GM19372 (cell line): ENCODE data around the gene ARRDC2.
"Not testable (repeated sequence)": the region's sequence is repeated elsewhere in the genome, so short reads cannot be mapped to it uniquely, and the experiment has no call there.

Experiments
- ATAC-seq: cut with Tn5 transposase; IDR thresholded peaks from one replicate; pipeline ENCODE4 v1.9.1; 2021; ENCODE audit warnings: mild to moderate bottlenecking, low read depth, moderate library complexity; ENCODE audit not compliant: unreplicated experiment

The ARRDC2 gene

DNA sequence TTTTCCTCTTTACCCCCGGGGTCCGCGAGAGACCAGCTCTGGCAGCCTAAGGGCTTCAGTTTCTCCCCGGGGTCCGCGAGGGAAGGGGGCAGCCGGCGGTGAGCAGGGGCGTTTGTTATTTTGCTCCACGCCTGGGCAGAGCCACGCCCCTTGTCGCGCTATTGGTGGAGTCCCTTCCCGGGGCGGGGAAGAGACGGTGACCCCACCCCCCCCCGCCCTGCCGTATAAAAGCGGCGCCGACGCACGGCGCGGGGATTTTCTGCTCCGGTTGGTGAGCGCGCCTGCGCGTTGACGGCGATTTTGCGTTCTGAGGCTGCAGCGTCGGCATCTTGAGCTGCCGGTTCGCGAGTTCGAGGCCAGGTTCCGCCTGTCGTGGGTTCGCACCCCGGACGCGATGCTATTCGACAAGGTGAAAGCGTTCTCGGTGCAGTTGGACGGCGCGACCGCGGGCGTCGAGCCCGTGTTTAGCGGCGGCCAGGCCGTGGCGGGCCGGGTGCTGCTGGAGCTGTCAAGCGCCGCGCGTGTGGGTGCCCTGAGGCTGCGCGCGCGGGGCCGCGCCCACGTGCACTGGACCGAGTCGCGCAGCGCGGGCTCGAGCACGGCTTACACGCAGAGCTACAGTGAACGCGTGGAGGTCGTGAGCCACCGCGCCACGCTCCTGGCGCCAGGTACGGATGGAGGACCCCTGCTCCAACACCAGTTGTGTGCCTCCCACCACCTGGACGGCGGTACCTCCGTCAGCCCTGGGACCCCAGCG is at the start of gene ARRDC2:
Gene ARRDC2 (plus strand): TSS at position 254 of the 757 bp plus-strand sequence. CDS start 141 bp downstream, at position 395.
- no peak for ATAC-seq

GRCh38 chr19:17963936-17964691 is 43.9 kb upstream of the ARRDC2 start:
- no peak for ATAC-seq

GRCh38 chr19:17965370-17966128 is 42.4 kb upstream of the ARRDC2 start:
- no peak for ATAC-seq

GRCh38 chr19:17966129-17966483 is 41.9 kb upstream of the ARRDC2 start:
- no peak for ATAC-seq

GRCh38 chr19:17966550-17967256 is 41.3 kb upstream of the ARRDC2 start, which contains the start of gene KCNN1:
Gene KCNN1 (plus strand): TSS chr19:17967107. CDS start chr19:17973889, 6,782 bp downstream.
- ATAC-seq, result no peak

- no peak for ATAC-seq
Observed at GRCh38 chr19:17967257-17968051, 40.5 kb upstream of the ARRDC2 start.

- ATAC-seq, result no peak
Observed at GRCh38 chr19:17968362-17968761, 39.6 kb upstream of the ARRDC2 start.

GRCh38 chr19:17969096-17969792 is 38.7 kb upstream of the ARRDC2 start:
- ATAC-seq, result no peak

DNA sequence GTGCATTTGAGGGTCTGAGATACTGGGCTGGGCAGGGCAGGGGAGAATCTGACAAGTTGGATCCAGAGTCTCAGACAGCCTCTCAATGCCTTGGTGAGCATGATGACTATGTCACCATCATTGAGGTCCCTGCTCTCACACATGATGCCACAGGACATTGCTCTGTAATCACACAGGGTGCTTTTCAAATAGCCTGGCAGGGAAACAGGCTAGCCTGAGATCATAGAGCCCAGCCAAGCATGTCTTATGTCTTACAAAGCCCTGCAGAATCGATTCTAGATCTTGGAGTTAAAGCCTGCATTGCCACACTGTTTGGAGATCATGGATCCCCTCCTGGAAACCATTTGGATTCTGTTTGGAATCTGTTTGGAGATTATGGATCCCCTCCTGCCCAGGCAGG is 35.7 kb upstream of the ARRDC2 start:
- ATAC-seq, result no peak

DNA sequence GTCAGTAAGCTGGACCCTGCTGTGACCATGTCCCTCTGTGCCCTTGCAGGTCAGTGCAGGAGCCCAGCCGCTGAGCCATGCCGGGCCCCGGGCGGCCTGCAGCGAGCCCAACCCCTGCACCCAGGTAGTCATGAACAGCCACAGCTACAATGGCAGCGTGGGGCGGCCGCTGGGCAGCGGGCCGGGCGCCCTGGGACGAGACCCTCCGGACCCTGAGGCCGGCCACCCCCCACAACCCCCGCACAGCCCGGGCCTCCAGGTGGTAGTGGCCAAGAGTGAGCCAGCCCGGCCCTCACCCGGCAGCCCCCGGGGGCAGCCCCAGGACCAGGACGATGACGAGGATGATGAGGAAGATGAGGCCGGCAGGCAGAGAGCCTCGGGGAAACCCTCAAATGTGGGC is 34.2 kb upstream of the ARRDC2 start:
- no peak for ATAC-seq

DNA sequence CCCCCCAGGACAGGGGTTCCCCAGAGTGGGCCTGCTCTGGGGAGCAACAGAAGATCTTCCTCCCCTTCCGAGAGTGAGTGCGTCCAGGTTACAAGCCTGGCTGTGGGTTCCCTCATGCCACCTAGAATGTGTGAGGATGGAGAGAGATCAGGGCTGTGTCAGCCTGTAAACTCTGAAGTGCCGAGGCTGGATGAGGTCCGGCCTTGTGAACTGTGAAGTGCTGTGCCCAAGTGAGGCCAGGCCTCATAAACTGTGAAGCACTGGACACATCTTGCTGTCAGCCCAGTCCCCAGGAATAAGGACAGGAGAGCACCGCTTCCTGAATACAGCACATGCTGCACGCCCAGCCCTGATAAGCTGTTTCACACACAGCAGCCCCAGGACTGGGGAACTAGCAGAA is 33.4 kb upstream of the ARRDC2 start:
- no peak for ATAC-seq

- ATAC-seq, result no peak
Observed at GRCh38 chr19:17975032-17975431, 32.9 kb upstream of the ARRDC2 start.

DNA sequence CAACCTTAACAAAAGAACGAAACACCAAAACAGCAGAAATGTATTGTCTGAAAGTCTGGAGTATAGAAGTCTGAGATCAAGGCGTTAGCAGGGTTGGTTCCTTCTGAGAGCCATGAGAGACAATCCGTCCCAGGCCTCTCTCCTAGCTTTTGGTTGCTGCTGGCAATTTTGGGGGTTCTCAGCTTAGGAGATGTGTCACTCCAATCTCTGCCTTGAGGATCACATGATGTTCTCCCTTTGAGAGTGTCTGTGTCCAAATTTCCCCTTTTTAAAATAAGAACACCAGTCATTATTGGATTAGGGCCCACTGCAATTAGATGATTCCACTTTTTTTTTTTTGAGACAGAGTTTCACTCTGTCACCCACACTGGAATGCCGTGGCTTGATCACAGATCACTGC is 30.9 kb upstream of the ARRDC2 start:
- no peak for ATAC-seq

GRCh38 chr19:17977488-17977887 is 30.5 kb upstream of the ARRDC2 start:
- no peak for ATAC-seq

DNA sequence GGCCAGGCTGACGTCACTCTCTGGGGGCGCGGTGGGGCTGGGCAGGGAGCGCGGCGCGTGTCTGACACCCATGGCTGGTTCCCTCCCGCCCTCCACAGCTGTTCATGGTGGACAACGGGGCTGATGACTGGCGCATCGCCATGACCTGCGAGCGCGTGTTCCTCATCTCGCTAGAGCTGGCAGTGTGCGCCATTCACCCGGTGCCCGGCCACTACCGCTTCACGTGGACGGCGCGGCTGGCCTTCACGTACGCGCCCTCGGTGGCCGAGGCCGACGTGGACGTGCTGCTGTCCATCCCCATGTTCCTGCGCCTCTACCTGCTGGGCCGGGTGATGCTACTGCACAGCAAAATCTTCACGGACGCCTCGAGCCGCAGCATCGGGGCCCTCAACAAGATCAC is 26.4 kb upstream of the ARRDC2 start:
- ATAC-seq, result no peak

- ATAC-seq, result no peak
Observed at GRCh38 chr19:17982430-17982829, 25.5 kb upstream of the ARRDC2 start.

DNA sequence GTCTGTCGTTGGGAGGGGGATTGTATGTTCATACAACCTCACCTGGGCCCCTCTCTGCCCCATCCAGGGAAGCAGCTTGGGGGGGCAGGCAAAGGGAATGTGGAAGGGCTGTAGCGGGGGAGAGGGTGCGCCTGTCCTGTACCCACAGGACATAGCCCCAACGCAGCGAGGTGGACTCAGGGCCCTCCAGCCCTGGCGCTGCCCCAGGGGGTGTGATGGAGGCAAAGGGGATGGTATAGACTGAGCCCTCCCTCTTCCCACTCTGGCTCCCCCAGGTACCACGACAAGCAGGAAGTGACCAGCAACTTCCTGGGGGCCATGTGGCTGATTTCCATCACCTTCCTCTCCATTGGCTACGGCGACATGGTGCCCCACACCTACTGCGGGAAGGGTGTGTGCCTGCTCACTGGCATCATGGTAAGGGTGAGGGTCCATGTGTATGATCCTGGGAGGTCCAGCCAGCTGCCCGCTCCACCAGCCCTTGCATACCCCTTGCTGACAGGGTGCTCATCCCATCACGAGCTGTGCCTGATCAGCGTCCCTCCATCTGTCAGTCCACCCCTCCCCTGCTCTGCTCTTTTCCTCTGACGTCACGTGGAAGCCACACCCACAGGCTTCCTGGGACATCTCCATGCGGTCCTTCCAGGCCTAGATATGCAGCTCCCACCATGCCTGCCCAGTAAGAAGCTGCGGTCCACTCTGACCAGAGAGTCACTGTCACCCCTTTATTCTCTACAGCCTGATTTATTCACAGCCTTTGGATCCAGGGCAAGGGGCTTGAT is 22.7 kb upstream of the ARRDC2 start:
- no peak for ATAC-seq

DNA sequence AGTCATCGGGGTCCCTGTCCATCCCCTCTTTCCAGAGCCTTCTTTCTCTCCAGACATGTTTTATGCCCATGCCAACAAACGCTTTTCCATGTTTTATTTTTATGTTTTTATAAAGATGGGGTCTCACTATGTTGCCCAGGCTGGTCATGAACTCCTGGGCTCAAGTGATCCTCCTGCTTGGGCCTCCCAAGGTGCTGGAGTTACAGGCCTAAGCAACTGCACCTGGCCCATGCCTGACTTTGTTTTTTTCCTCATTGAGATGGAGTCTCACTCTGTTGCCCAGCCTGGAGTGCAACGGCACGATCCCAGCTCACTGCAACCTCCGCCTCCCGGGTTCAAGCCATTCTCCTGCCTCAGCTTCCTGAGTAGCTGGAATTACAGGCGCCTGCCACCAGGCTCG is 21.4 kb upstream of the ARRDC2 start:
- ATAC-seq, result not testable (repeated sequence)
